Spleen (tissue), 11 donors: Measurements from ENCODE around the gene PTER. TPM values are rescaled to one million over a fixed set of nuclear protein-coding genes. Genes with fewer than 3 reads are reported as not detected.

Experiments used
- DNase-seq: peaks from one replicate; pipeline ENCODE4 v3.0.0-alpha.2; 2020
- H3K27ac ChIP-seq, 8 donors: fragments of 200-600 bp; sonication (generic) in 7 of 8; 1 replicate in 4 of 8; 2 replicates in 4 of 8; pipeline versions ENCODE4 v1.5.0 to v1.8.0; 2016 to 2021; ENCODE audit warnings: inconsistent platforms in 4 of 8, mild to moderate bottlenecking in 4 of 8, moderate library complexity in 1 of 8
- H3K27me3 ChIP-seq, 7 donors: fragments of 200-600 bp; sonication (generic) in 6 of 7; replicated peaks in 1 of 7; 1 replicate in 4 of 7; 2 replicates in 3 of 7; pipeline versions ENCODE4 v1.5.0 to v1.8.0; 2016 to 2021; ENCODE audit warnings: inconsistent platforms in 3 of 7, mild to moderate bottlenecking in 1 of 7
- H3K36me3 ChIP-seq, 6 donors: fragments of 200-600 bp; sonication (generic) in 5 of 6; 1 replicate in 4 of 6; 2 replicates in 2 of 6; pipeline versions ENCODE4 v1.5.0 to v1.8.0; 2016 to 2021; ENCODE audit warnings: inconsistent platforms in 2 of 6
- H3K4me1 ChIP-seq, 6 donors: fragments of 200-600 bp; sonication (generic) in 5 of 6; 1 replicate in 3 of 6; 2 replicates in 3 of 6; pipeline versions ENCODE4 v1.5.0 to v1.8.0; 2016 to 2021; ENCODE audit warnings: inconsistent platforms in 3 of 6
- H3K4me3 ChIP-seq, 8 donors: fragments of 200-600 bp; sonication (generic) in 7 of 8; 1 replicate in 4 of 8; 2 replicates in 4 of 8; pipeline versions ENCODE4 v1.5.0 to v1.8.0; 2016 to 2021; ENCODE audit warnings: inconsistent platforms in 4 of 8, mild to moderate bottlenecking in 4 of 8, moderate library complexity in 2 of 8
- H3K9me3 ChIP-seq, 8 donors: fragments of 200-600 bp; sonication (generic) in 7 of 8; 1 replicate in 4 of 8; 2 replicates in 4 of 8; pipeline versions ENCODE4 v1.5.0 to v1.8.0; 2016 to 2021; ENCODE audit warnings: inconsistent platforms in 4 of 8
- POLR2A ChIP-seq, 3 donors: fragments of 450-650 bp; IDR thresholded peaks; one replicate each; pipeline ENCODE4 v1.5.1; 2017; ENCODE audit warnings: antibody characterized with exemption in 3 of 3, mild to moderate bottlenecking in 1 of 3
- POLR2AphosphoS5 ChIP-seq, 3 donors: sonication (generic); formaldehyde crosslinking; IDR thresholded peaks; one replicate each; pipeline ENCODE4 v1.5.1; 2017; ENCODE audit warnings: antibody characterized with exemption in 3 of 3
- WGBS, 5 donors: extraction: QIAGEN DNeasy Blood & Tissue Kit in 3 of 5; methylation state at CpG; one replicate each; pipeline versions ENCODE4 v1.1.5 to v1.1.7; 2013 to 2018; 5-methylcytosine and 5-hydroxymethylcytosine counted together
- intact Hi-C: fragments of 100-400 bp; cut with DNase I; formaldehyde crosslinking; loops from one replicate; pipeline ENCODE4 v1.15.0; 2023; ENCODE audit warnings: low total_unique reads
- polyA plus RNA-seq, 3 donors: library from polyadenylated mRNA; stranded (reverse); fragments of 200-250 nt; gene quantifications; one replicate each; pipeline ENCODE4 v1.2.1, GENCODE V29; 2013
- total RNA-seq, 7 donors: library from RNA; depleted of rRNA in 3 of 7; stranded (reverse); fragments of >200 nt in 3 of 7; fragmentation: NEBNext Ultra II Directional in 4 of 7; extraction: Animal tissue kit (Norgen Biotek cat#: 25700) in 4 of 7; gene quantifications; one replicate each; pipeline versions ENCODE4 v1.1.0 to v1.2.1, GENCODE V29; 2016 to 2021
- TF ChIP-seq, protein P1 (sequence below), 11 experiments: fragments of 200-600 bp in 7 of 11; fragments of 450-650 bp in 4 of 11; sonication (generic) in 4 of 11; IDR thresholded peaks in 8 of 11; conservative IDR thresholded peaks in 3 of 11; 1 replicate in 7 of 11; 2 replicates in 4 of 11; pipeline versions ENCODE4 v1.4.0 to v1.8.0; 2016 to 2021; ENCODE audit warnings: antibody characterized with exemption in 11 of 11, inconsistent platforms in 4 of 11, mild to moderate bottlenecking in 1 of 11
- donor health status: healthy with polysubstance abuse.
- donor health status: DM: no; HTN: no; CAD: no; lungs with moderate emphysema.
- donor health status: DM: no; HTN: no; CAD: no.
- donor health status: Bipolar disorder and iron deficiency.
- donor health status: healthy.
- donor health status: DM: no; HTN: no; CAD: no.
- donor health status: DM: yes; HTN: yes; CAD: no.

The PTER gene
- total and polyA plus RNA-seq, 10 donors, result 5.2 to 29.3 (median 19.1) TPM

DNA sequence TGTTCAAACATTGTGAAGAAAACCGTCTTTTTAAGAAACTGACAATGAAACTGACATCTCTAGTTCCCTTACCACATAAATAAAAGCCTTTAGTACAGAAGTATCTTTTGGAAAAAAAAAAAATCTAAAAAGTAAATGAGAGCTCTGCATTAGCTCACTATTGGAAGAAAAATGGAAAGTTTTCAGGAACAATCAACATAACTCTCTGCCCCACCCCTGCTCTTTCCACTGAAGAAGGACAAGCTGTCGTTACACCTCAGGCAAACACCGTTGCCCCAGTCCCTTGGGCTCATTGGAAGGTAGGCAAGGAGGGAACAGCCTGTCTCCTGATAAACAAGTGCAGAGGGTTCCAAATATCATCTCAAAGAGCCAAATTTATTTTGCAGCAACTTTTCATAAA lies 107.3 kb downstream of the PTER start:
- H3K9me3 ChIP-seq, result no peaks in the 10 kb centered on the region
- intact Hi-C loops, result no loop called here
- WGBS, 5 donors, result 75 to 90% (median 84%) methylated on average over 3 of the region's 3 CpGs

DNA sequence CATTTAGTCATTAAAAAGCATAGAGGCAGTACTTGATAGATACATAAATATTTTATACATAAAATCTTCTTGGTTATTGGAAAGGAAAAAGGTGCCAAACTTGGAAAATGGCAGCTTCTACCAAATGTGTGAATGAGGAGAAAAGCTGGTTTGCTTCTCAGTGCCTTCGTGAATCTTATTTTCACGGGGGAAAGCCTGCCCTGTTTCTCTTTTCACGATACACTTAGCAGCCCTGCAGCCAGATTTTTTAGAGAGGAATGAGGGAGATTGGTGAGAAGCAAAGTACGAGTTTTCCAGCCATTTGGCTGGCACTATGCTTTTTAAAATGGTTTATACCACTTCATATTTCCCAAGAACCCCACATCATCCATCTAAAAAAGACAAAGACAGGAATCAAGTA lies 107.8 kb downstream of the PTER start:
- no peak for DNase-seq
- TF ChIP-seq POLR2A (IDR thresholded peaks at IDR 0.05) (no peak), POLR2AphosphoS5 (IDR thresholded peaks at IDR 0.05) (no peak)
- TF ChIP-seq, protein P1, sequence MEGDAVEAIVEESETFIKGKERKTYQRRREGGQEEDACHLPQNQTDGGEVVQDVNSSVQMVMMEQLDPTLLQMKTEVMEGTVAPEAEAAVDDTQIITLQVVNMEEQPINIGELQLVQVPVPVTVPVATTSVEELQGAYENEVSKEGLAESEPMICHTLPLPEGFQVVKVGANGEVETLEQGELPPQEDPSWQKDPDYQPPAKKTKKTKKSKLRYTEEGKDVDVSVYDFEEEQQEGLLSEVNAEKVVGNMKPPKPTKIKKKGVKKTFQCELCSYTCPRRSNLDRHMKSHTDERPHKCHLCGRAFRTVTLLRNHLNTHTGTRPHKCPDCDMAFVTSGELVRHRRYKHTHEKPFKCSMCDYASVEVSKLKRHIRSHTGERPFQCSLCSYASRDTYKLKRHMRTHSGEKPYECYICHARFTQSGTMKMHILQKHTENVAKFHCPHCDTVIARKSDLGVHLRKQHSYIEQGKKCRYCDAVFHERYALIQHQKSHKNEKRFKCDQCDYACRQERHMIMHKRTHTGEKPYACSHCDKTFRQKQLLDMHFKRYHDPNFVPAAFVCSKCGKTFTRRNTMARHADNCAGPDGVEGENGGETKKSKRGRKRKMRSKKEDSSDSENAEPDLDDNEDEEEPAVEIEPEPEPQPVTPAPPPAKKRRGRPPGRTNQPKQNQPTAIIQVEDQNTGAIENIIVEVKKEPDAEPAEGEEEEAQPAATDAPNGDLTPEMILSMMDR (IDR thresholded peaks at IDR 0.05 in 8 of 11, conservative IDR thresholded peaks at IDR 0.05 in 3 of 11), result no peak
- intact Hi-C loops, result no loop called here
- peaks cover 0 to 14% (median 0%) of the 10 kb centered on the region in 7 donors for H3K27me3 ChIP-seq
- 81 to 90% (median 89%) methylated on average over 4 of the region's 4 CpGs for WGBS, 5 donors
- H3K36me3 ChIP-seq, result no peaks in the 10 kb centered on the region
- H3K4me3 ChIP-seq, result no peak overlapping the region
- no peak overlapping the region for H3K27ac ChIP-seq
- H3K9me3 ChIP-seq, result no peaks in the 10 kb centered on the region
- no peaks in the 10 kb centered on the region for H3K4me1 ChIP-seq

More for the DNA sequence above, 107.3 kb downstream of the PTER start:
- no peak overlapping the region for H3K4me3 ChIP-seq
- no peaks in the 10 kb centered on the region for H3K4me1 ChIP-seq
- no peak for DNase-seq
- no peak for TF ChIP-seq POLR2AphosphoS5 (IDR thresholded peaks at IDR 0.05)
- TF ChIP-seq, protein P1 (IDR thresholded peaks at IDR 0.05 in 8 of 11, conservative IDR thresholded peaks at IDR 0.05 in 3 of 11), result no peak
- TF ChIP-seq POLR2A (IDR thresholded peaks at IDR 0.05), result no peak
- no peaks in the 10 kb centered on the region for H3K36me3 ChIP-seq
- H3K27ac ChIP-seq, result no peak overlapping the region
- H3K27me3 ChIP-seq, result peaks cover 0 to 18% (median 0%) of the 10 kb centered on the region in 7 donors

DNA sequence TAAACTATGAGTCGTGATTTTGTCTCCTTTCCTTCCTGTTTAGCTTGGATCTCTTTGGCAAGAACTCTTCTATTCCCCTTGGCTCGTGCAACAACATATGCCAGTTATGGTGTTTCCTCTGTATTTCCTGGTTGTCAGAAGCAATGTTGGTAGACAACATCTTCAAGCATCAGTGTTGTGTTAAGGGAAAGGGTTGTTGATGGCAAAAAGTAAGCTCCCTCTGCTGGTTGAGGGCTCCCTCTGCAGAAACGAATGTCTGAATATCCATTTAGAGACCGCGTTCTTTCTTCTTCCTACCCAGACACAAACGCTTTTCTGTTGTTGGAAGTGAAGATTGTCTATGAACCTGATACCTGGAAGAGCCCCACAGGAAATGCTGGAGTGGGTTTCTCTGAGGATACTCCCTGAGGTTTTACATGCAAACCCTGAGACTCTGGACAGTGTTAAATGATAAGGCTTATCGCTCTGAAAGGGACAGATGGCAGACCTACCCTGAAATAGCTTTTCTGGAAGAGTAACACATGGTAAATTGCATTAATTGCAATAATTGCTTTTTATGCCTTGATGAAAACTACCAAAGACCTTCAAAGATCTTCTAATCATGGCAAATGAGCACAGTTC lies 108.4 kb downstream of the PTER start:
- Histone ChIP-seq H3K36me3 (no peaks in the 10 kb centered on the region), H3K27ac (no peak overlapping the region), H3K4me3 (no peak overlapping the region), H3K4me1 (no peaks in the 10 kb centered on the region), H3K27me3 (peaks cover 0 to 13% (median 0%) of the 10 kb centered on the region in 7 donors), H3K9me3 (no peaks in the 10 kb centered on the region)
- TF ChIP-seq, protein P1 (IDR thresholded peaks at IDR 0.05 in 8 of 11, conservative IDR thresholded peaks at IDR 0.05 in 3 of 11), result peak in 9 of 11 experiments; percentile 13 to 52 (median 48)
- TF ChIP-seq POLR2AphosphoS5 (IDR thresholded peaks at IDR 0.05), result no peak
- intact Hi-C loops, result no loop called here
- no peak for DNase-seq
- 25 to 35% (median 27%) methylated on average over 7 of the region's 7 CpGs for WGBS, 5 donors

DNA sequence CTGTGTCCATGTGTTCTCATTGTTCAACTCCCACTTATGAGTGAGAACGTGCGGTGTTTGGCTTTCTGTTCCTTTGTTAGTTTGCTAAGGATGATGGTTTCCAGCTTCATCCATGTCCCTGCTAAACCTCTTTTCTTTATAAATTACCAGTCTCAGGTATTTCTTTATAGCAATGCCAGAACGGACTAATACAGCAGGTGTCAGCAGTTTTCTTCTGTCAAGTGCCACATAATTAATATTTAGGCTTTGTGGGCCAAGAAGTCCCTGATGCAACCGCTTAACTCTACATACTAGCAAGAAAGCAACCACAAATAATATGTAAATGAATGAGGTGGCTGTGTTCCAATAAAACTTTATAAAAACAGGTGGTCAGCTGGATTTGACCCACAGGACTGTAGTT lies 111.2 kb downstream of the PTER start:
- Histone ChIP-seq H3K9me3 (no peaks in the 10 kb centered on the region), H3K4me1 (no peaks in the 10 kb centered on the region), H3K27ac (no peak overlapping the region), H3K4me3 (no peak overlapping the region), H3K36me3 (no peaks in the 10 kb centered on the region), H3K27me3 (peaks cover 0 to 7% (median 0%) of the 10 kb centered on the region in 7 donors)
- WGBS, 5 donors, result 82 to 96% (median 90%) methylated on average over 4 of the region's 4 CpGs
- DNase-seq, result no peak
- TF ChIP-seq, protein P1 (IDR thresholded peaks at IDR 0.05 in 8 of 11, conservative IDR thresholded peaks at IDR 0.05 in 3 of 11), result no peak
- TF ChIP-seq POLR2A (IDR thresholded peaks at IDR 0.05), result no peak
- intact Hi-C loops, result no loop called here
